CD4-positive, alpha-beta T cell (primary cell): ENCODE measurements around the gene PFN1. TPM values are rescaled to one million over a fixed set of nuclear protein-coding genes. Genes with fewer than 3 reads are reported as not detected.
A peak's percentile ranks its signal among the peaks of the same experiment; 100 is the strongest.

Experiments
- ATAC-seq: fragments of 200-7000 bp; cut with Tn5 transposase; one replicate; pipeline ENCODE4 v1.10.0; 2022; ENCODE audit warnings: mild to moderate bottlenecking; ENCODE audit not compliant: poor library complexity
- CTCF ChIA-PET: fragments of 350-600 bp; sonication (Branson Sonifier 250); formaldehyde crosslinking; loops from one replicate; lab custom pipeline; 2021; ENCODE audit warnings: antibody characterized with exemption, inconsistent platforms; lab: Charles Lee
- POLR2A ChIA-PET: fragments of 350-600 bp; sonication (Branson Sonifier 250); formaldehyde crosslinking; loops from one replicate; lab custom pipeline; 2021; ENCODE audit warnings: antibody characterized with exemption, inconsistent platforms; lab: Charles Lee
- DNase-seq, 14 experiments: peaks; one replicate each; pipeline ENCODE4 v3.0.0-alpha.2; 2013 to 2020; ENCODE audit warnings: mixed read lengths in 2 of 14
- H3K27ac ChIP-seq, 2 donors: one replicate each; pipeline versions ENCODE4 v1.5.1 to v1.7.0; 2013; ENCODE audit warnings: low read length in 2 of 2, low read depth in 1 of 2, mild to moderate bottlenecking in 1 of 2
- H3K27me3 ChIP-seq, 2 experiments: 1 replicate in 1 of 2; 2 replicates in 1 of 2; pipeline versions ENCODE4 v1.6.1 to v1.7.0; 2013; ENCODE audit warnings: low read length in 2 of 2, control low read depth in 1 of 2, mild to moderate bottlenecking in 1 of 2, moderate library complexity in 1 of 2; ENCODE audit not compliant: insufficient read depth in 2 of 2, control insufficient read depth in 1 of 2
- H3K36me3 ChIP-seq: one replicate; pipeline ENCODE4 v1.6.1; 2013; ENCODE audit warnings: low read length, control low read depth; ENCODE audit not compliant: insufficient read depth
- H3K4me1 ChIP-seq: one replicate; pipeline ENCODE4 v1.6.1; 2013; ENCODE audit warnings: low read length, control low read depth; ENCODE audit not compliant: insufficient read depth
- H3K4me3 ChIP-seq: one replicate; pipeline ENCODE4 v1.5.1; 2013; ENCODE audit warnings: mild to moderate bottlenecking, low read length, moderate library complexity
- H3K9me3 ChIP-seq, 2 experiments: 1 replicate in 1 of 2; 2 replicates in 1 of 2; pipeline versions ENCODE4 v1.6.1 to v1.7.0; 2013; ENCODE audit warnings: low read length in 2 of 2, mild to moderate bottlenecking in 2 of 2, control low read depth in 1 of 2, moderate library complexity in 1 of 2; ENCODE audit not compliant: control insufficient read depth in 1 of 2, insufficient read depth in 1 of 2
- H3K27ac Mint-ChIP-seq: one replicate; pipeline ENCODE4 v1.8.0; 2020; ENCODE audit warnings: mixed read lengths
- H3K27me3 Mint-ChIP-seq: one replicate; pipeline ENCODE4 v1.8.0; 2021; ENCODE audit warnings: mixed read lengths
- H3K36me3 Mint-ChIP-seq: one replicate; pipeline ENCODE4 v1.8.0; 2021; ENCODE audit warnings: low read depth, mixed read lengths
- H3K4me1 Mint-ChIP-seq: one replicate; pipeline ENCODE4 v1.8.0; 2021; ENCODE audit warnings: low read depth, mixed read lengths
- H3K4me3 Mint-ChIP-seq: one replicate; pipeline ENCODE4 v1.8.0; 2020; ENCODE audit warnings: mild to moderate bottlenecking, mixed read lengths
- H3K9me3 Mint-ChIP-seq: one replicate; pipeline ENCODE4 v1.8.0; 2020; ENCODE audit warnings: mixed read lengths
- CTCF ChIP-seq: fragments of 200-600 bp; IDR thresholded peaks from one replicate; pipeline ENCODE4 v1.8.0; 2022; ENCODE audit warnings: antibody characterized with exemption, mild to moderate bottlenecking
- intact Hi-C, 2 experiments: fragments of 100-400 bp; cut with DNase I in 1 of 2; cut with micrococcal nuclease in 1 of 2; formaldehyde crosslinking; loops; one replicate each; pipeline versions ENCODE4 v1.15.1 to v1.9.0; 2023 to 2025; cut with DNase I, micrococcal nuclease
- total RNA-seq, 174 experiments: library from RNA in 2 of 174; stranded (reverse) in 2 of 174; gene quantifications; one replicate each; pipeline ENCODE4 v1.2.3 and lab custom pipeline; 2021 to 2026

Gene PFN1
- total RNA-seq, 2 experiments from 2014 or later = 349 to 362 TPM

- TF ChIP-seq CTCF = no peak
- DNase-seq = peak in 3 of 14 experiments; percentile 20 to 57 (median 30)
- H3K9me3 ChIP-seq = no peaks in the 10 kb centered on the region
- peak overlapping the region; percentile 46 for H3K27ac Mint-ChIP-seq
- peaks cover 33% of the 10 kb centered on the region for H3K4me1 ChIP-seq
- peaks cover 23% of the 10 kb centered on the region for H3K36me3 ChIP-seq
- no peak for ATAC-seq
- no peak overlapping the region for H3K4me3 Mint-ChIP-seq
- no peaks in the 10 kb centered on the region for H3K9me3 Mint-ChIP-seq
- POLR2A ChIA-PET = interaction anchor here (1.1 to 1.3 kb wide), 2 partner anchors 31 to 33 kb away, joined by 3 to 10 read pairs; partner anchors contain the start of gene SPAG7
- H3K4me3 ChIP-seq = no peak overlapping the region
- H3K27me3 ChIP-seq = no peaks in the 10 kb centered on the region
- no peaks in the 10 kb centered on the region for H3K27me3 Mint-ChIP-seq
- peaks cover 29% of the 10 kb centered on the region for H3K4me1 Mint-ChIP-seq
- CTCF ChIA-PET = interaction anchor here (0.6 kb wide), 1 partner anchor 119 kb away, joined by 3 read pairs; no protein-coding TSS in a partner anchor
- H3K36me3 Mint-ChIP-seq = peaks cover 29% of the 10 kb centered on the region
- H3K27ac ChIP-seq = no peak overlapping the region
- intact Hi-C loops = no loop called here
Observed at GRCh38 chr17:4934173-4934979, 14.0 kb downstream of the PFN1 start.

- intact Hi-C loops = no loop called here
- Histone ChIP-seq H3K9me3 (no peaks in the 10 kb centered on the region), H3K4me1 (peaks cover 26% of the 10 kb centered on the region), H3K27me3 (no peaks in the 10 kb centered on the region), H3K27ac (no peak overlapping the region), H3K36me3 (peaks cover 21% of the 10 kb centered on the region), H3K4me3 (no peak overlapping the region)
- Mint-ChIP-seq H3K4me1 (peaks cover 22% of the 10 kb centered on the region), H3K27me3 (no peaks in the 10 kb centered on the region), H3K4me3 (no peak overlapping the region), H3K36me3 (peaks cover 29% of the 10 kb centered on the region), H3K27ac (peak overlapping the region; percentile 46), H3K9me3 (no peaks in the 10 kb centered on the region)
- CTCF ChIA-PET = no interaction called here
- TF ChIP-seq CTCF = no peak
- DNase-seq (no peak), ATAC-seq (no peak)
- POLR2A ChIA-PET = interaction anchor here (1.3 kb wide), 1 partner anchor 34 kb away, joined by 10 read pairs; the partner anchor contains the start of gene SPAG7
Observed at GRCh38 chr17:4933646-4934045, 14.7 kb downstream of the PFN1 start.

- Mint-ChIP-seq H3K9me3 (no peaks in the 10 kb centered on the region), H3K27me3 (no peaks in the 10 kb centered on the region), H3K4me3 (no peak overlapping the region), H3K4me1 (peaks cover 18% of the 10 kb centered on the region), H3K36me3 (peaks cover 29% of the 10 kb centered on the region), H3K27ac (no peak overlapping the region)
- intact Hi-C loops = no loop called here
- POLR2A ChIA-PET = no interaction called here
- peaks cover 17% of the 10 kb centered on the region for H3K4me1 ChIP-seq
- TF ChIP-seq CTCF = no peak
- no peaks in the 10 kb centered on the region for H3K27me3 ChIP-seq
- H3K4me3 ChIP-seq = no peak overlapping the region
- CTCF ChIA-PET = no interaction called here
- DNase-seq = peak in 1 of 14 experiments; percentile 10
- peaks cover 14% of the 10 kb centered on the region for H3K36me3 ChIP-seq
- no peak overlapping the region for H3K27ac ChIP-seq
- H3K9me3 ChIP-seq = no peaks in the 10 kb centered on the region
- ATAC-seq = no peak
Observed at GRCh38 chr17:4932756-4933155, 15.6 kb downstream of the PFN1 start.
